Measurements from ENCODE around the gene CCDC3.

GRCh38 chr10:12961416-12962205 is 39.9 kb downstream of the CCDC3 start:
- TF ChIP-seq, protein P1, sequence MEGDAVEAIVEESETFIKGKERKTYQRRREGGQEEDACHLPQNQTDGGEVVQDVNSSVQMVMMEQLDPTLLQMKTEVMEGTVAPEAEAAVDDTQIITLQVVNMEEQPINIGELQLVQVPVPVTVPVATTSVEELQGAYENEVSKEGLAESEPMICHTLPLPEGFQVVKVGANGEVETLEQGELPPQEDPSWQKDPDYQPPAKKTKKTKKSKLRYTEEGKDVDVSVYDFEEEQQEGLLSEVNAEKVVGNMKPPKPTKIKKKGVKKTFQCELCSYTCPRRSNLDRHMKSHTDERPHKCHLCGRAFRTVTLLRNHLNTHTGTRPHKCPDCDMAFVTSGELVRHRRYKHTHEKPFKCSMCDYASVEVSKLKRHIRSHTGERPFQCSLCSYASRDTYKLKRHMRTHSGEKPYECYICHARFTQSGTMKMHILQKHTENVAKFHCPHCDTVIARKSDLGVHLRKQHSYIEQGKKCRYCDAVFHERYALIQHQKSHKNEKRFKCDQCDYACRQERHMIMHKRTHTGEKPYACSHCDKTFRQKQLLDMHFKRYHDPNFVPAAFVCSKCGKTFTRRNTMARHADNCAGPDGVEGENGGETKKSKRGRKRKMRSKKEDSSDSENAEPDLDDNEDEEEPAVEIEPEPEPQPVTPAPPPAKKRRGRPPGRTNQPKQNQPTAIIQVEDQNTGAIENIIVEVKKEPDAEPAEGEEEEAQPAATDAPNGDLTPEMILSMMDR (conservative IDR thresholded peaks at IDR 0.05; ENCODE audit: low read depth, low read length), result no peak
- TF ChIP-seq MAFK (IDR thresholded peaks at IDR 0.05; ENCODE audit: low read depth, low read length) (no peak), POLR2A (IDR thresholded peaks at IDR 0.05; ENCODE audit: low read depth, low read length) (no peak), RAD21 (IDR thresholded peaks at IDR 0.05; ENCODE audit: low read length) (no peak), USF2 (IDR thresholded peaks at IDR 0.05; ENCODE audit: low read depth, low read length) (no peak), BHLHE40 (IDR thresholded peaks at IDR 0.05; ENCODE audit: low read depth, low read length) (no peak)
